KOPT-K1 (cell line): ENCODE measurements around the gene PLCXD1.
"Not testable (repeated sequence)": the region's sequence is repeated elsewhere in the genome, so short reads cannot be mapped to it uniquely, and the experiment has no call there.

Source experiments
- H3K27ac ChIP-seq: fragments of 200-600 bp; sonication (generic); 2 replicates; pipeline ENCODE4 v1.5.1; 2016; ENCODE audit warnings: antibody characterized with exemption, mild to moderate bottlenecking, low read depth, low read length; ENCODE audit not compliant: poor library complexity, severe bottlenecking
- H3K36me3 ChIP-seq: fragments of 200-600 bp; sonication (generic); 2 replicates; pipeline ENCODE4 v1.5.1; 2017; ENCODE audit warnings: antibody characterized with exemption, mild to moderate bottlenecking, low read length, moderate library complexity; ENCODE audit not compliant: insufficient read depth
- H3K9me3 ChIP-seq: fragments of 200-600 bp; sonication (generic); 2 replicates; pipeline ENCODE4 v1.5.1; 2017; ENCODE audit warnings: antibody characterized with exemption, low read length, mild to moderate bottlenecking; ENCODE audit not compliant: insufficient read depth, poor library complexity, severe bottlenecking

The PLCXD1 gene

DNA sequence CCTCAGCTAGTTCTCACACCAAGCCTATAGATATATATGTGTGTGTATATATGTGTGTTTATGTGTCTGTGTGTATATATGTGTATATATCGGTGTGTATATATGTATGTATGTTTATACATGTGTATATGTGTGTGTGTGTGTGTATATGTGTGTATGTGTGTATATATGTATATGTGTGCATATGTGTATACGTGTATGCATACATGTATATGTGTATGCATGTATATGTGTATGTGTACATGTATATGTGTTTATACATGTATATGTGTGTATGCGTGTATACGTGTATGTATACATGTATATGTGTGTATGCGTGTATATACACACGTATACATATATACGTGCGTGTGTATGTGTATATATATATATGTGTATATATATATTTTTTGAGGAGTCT, 19.2 kb downstream of the PLCXD1 start:
- Histone ChIP-seq H3K9me3 (no peaks in the 10 kb centered on the region), H3K27ac (no peak overlapping the region), H3K36me3 (peaks cover 78% of the 10 kb centered on the region)

DNA sequence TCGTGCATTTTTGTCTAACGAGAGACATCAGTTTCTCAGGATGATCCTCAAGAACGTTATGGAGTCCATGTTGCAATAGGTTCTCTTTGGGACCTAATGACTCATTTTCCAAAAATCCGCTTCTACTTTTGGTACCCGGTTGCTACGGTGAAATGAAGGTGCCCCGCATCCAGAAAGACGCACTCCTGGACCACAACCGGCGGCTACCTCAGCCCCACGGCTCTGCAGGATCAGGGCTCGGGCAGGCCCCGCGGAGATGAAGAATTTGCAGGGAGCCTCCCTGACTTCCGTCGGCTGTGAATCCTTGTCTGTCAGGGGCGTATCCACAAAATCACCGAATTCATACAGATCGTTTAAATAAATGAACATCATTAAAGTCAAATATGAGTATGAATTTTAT, 21.8 kb downstream of the PLCXD1 start:
- Histone ChIP-seq H3K27ac (no peak overlapping the region), H3K9me3 (no peaks in the 10 kb centered on the region), H3K36me3 (peaks cover 91% of the 10 kb centered on the region)

DNA sequence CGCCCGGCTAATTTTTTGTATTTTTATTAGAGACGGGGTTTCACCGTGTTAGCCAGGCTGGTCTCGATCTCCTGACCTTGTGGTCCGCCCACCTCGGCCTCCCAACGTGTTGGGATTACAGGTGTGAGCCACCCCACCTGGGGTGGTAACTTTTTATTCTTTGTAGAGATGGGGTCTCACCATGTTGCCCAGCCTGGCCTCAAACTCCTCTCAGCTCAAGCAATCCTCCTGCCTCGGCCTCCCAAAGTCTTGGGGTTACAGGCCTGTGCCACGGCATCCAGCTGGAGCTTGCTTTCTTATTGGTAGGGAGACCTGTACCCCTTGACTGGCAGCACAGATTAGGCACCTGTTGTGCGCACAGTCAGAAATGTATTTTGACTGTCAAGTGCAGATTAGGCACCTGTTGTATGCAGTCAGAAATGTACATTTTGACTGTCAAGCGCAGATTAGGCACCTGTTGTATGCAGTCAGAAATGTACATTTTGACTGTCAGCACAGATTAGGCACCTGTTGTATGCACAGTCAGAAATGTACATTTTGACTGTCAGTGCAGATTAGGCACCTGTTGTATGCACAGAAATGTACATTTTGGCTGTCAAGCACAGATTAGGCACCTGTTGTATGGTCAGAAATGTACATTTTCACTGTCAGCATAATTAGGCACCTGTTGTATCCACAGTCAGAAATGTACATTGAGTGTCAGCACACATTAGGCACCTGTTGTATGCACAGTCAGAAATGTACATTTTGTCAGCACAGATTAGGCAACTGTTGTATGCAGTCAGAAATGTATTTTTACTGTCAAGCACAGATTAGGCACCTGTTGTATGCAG, 24.8 kb downstream of the PLCXD1 start:
- H3K9me3 ChIP-seq, H3K27ac ChIP-seq: not testable (repeated sequence)
- peaks cover 93% of the 10 kb centered on the region for H3K36me3 ChIP-seq

DNA sequence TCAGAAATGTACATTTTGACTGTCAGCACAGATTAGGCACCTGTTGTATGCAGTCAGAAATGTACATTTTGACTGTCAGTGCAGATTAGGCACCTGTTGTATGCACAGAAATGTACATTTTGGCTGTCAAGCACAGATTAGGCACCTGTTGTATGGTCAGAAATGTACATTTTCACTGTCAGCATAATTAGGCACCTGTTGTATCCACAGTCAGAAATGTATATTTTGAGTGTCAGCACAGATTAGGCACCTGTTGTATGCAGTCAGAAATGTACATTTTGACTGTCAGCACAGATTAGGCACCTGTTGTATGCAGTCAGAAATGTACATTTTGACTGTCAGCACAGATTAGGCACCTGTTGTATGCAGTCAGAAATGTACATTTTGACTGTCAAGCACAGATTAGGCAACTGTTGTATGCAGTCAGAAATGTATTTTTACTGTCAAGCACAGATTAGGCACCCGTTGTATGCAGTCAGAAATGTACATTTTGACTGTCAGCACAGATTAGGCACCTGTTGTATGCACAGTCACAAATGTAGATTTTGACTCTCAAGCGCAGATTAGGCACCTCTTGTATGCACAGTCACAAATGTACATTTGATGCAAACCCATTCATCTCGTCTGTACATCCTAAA, 25.6 kb downstream of the PLCXD1 start:
- H3K27ac ChIP-seq, H3K9me3 ChIP-seq: not testable (repeated sequence)
- H3K36me3 ChIP-seq: peaks cover 93% of the 10 kb centered on the region

- H3K36me3 ChIP-seq: peaks cover 93% of the 10 kb centered on the region
These were observed 26.3 kb downstream of the PLCXD1 start for GRCh38 chrX:307261-308111.

DNA sequence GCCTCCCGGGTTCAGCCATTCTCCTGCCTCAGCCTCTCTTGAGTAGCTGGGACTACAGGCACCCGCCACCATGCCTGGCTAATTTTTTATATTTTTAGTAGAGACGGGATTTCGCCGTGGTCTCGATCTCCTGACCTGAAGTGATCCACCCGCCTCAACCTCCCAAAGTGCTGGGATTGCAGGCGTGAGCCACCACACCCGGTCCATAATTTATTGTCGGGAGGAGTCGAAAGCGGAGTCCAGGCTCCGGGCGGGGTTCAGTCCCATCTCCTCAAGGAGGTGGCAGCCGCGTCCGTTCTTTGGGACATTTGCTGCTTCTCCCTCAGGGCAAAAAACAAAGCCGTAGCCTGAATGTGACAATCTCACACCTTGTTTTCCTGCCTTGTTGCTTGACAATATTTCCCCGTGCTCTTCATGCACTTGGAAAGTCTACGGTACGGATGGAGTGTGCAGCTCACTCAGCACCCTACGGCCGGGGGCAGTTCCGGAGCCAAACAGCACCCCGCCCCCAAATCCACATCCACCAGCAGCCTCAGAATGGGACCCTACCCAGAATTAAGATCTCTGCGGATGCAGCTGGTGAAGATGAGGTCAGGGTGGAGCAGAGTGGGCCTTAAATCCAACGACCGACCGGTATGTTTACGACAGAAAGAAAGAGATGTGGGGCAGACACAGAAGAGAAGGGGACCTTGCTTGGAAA, 27.8 kb downstream of the PLCXD1 start:
- no peaks in the 10 kb centered on the region for H3K9me3 ChIP-seq
- peaks cover 93% of the 10 kb centered on the region for H3K36me3 ChIP-seq

More at GRCh38 chrX:307261-308111, 26.3 kb downstream of the PLCXD1 start:
- Histone ChIP-seq H3K27ac (no peak overlapping the region), H3K9me3 (no peaks in the 10 kb centered on the region)

DNA sequence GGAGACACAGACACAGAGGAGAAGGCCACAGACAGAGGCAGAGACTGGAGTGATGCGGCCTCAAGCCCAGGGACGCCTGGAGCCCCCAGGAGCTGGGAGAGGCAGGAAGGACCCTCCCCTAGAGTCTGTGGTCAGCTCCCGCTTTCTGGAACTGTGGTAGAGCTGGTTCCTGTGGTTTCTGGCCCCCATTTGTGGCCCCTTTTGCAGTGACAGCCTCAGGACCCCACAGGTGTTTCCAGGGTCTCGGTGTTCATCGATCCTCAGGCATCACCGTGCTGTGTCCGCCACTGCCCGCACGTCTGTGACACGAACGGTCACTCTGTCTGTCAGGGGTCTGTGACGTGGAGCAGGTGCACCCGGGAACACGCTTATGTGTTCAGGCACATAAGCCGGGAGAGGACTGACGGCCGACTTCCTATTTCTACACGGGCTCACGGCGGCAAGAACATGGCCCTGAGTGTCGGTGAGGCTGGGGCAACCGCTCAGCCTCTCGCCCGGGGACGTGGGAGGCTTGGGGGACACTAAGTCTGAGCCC, 29.5 kb downstream of the PLCXD1 start:
- H3K27ac ChIP-seq: no peak overlapping the region
- H3K9me3 ChIP-seq: no peaks in the 10 kb centered on the region
- peaks cover 96% of the 10 kb centered on the region for H3K36me3 ChIP-seq

More for the DNA sequence above, 27.8 kb downstream of the PLCXD1 start:
- no peak overlapping the region for H3K27ac ChIP-seq

- Histone ChIP-seq H3K27ac (no peak overlapping the region), H3K36me3 (peaks cover 94% of the 10 kb centered on the region), H3K9me3 (no peaks in the 10 kb centered on the region)
These were observed 30.3 kb downstream of the PLCXD1 start for GRCh38 chrX:311156-312129.

DNA sequence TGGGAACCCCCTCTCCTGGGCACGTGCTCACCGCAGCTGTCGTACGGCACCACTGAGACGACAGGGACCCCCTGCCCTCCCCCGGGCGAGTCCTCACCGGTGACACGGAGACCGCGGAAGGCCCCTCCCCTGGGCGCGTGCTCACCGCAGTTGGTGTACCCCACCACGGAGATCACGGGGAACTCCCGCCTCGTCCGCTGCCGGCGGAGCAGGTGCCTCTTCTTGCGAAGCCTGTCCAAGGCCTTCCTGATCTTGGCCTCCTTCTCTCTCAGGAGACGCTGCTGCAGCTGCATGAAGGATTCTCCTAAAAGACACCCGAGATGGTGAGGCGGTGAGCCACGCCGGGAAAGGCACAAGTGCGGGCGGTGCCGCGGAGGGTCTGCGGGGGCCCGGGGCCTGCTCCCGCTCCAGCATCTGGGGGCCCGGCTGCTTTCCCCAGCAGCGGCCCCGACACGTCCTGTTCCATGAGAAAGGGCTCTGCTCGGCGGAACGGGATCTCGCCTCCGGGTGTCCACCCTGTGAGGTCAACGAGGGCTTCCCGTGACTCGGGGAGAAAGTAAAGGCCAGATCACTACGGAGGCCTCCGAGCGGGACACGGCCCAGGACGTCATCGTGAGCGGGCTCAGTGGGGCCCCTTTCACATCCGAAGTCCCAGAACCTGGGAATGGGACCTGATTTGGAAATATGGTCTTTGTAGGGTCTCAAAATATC, 31.6 kb downstream of the PLCXD1 start:
- Histone ChIP-seq H3K27ac (no peak overlapping the region), H3K9me3 (no peaks in the 10 kb centered on the region), H3K36me3 (peaks cover 90% of the 10 kb centered on the region)

DNA sequence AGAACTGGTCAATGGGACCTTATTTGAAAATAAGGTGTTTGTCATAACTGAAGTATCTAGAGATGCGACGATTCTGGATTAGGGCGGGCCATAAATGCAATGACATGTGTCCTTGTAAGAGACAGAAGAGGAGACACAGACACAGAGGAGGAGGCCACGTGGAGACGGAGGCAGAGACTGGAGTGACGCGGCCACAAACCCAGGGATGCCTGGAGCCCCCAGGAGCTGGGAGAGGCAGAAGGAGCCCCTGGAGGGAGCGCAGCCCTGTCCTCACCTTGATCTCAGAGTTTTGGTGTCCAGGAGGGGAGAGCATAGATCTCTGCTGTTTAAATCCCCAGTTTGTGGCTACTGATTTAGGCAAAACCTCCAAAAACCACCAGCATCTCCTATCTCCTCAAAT, 32.4 kb downstream of the PLCXD1 start:
- no peak overlapping the region for H3K27ac ChIP-seq
- no peaks in the 10 kb centered on the region for H3K9me3 ChIP-seq
- H3K36me3 ChIP-seq: peaks cover 83% of the 10 kb centered on the region

- Histone ChIP-seq H3K9me3 (no peaks in the 10 kb centered on the region), H3K36me3 (peaks cover 78% of the 10 kb centered on the region), H3K27ac (no peak overlapping the region)
These were observed 32.9 kb downstream of the PLCXD1 start for GRCh38 chrX:314049-314448.

GRCh38 chrX:314781-315595, 33.8 kb downstream of the PLCXD1 start:
- peaks cover 72% of the 10 kb centered on the region for H3K36me3 ChIP-seq
- H3K9me3 ChIP-seq: no peaks in the 10 kb centered on the region
- no peak overlapping the region for H3K27ac ChIP-seq
